ES-I3 (cell line): ENCODE measurements around the gene NKTR.
"Not testable (repeated sequence)": the region's sequence is repeated elsewhere in the genome, so short reads cannot be mapped to it uniquely, and the experiment has no call there.

Experiments
- H3K36me3 ChIP-seq: 2 replicates; pipeline ENCODE4 v1.6.1; 2013; ENCODE audit warnings: mild to moderate bottlenecking, low read length, control low read depth, moderate library complexity; ENCODE audit not compliant: insufficient read depth
- H3K4me1 ChIP-seq: 2 replicates; pipeline ENCODE4 v1.6.1; 2013; ENCODE audit warnings: mild to moderate bottlenecking, control low read depth, low read length; ENCODE audit not compliant: insufficient read depth
- H3K9ac ChIP-seq: 2 replicates; pipeline ENCODE4 v1.6.1; 2013; ENCODE audit warnings: low read depth, mild to moderate bottlenecking, low read length, moderate library complexity
- H3K9me3 ChIP-seq: 2 replicates; pipeline ENCODE4 v1.6.1; 2013; ENCODE audit warnings: mild to moderate bottlenecking, low read length, moderate library complexity; ENCODE audit not compliant: control insufficient read depth, insufficient read depth

NKTR gene

DNA sequence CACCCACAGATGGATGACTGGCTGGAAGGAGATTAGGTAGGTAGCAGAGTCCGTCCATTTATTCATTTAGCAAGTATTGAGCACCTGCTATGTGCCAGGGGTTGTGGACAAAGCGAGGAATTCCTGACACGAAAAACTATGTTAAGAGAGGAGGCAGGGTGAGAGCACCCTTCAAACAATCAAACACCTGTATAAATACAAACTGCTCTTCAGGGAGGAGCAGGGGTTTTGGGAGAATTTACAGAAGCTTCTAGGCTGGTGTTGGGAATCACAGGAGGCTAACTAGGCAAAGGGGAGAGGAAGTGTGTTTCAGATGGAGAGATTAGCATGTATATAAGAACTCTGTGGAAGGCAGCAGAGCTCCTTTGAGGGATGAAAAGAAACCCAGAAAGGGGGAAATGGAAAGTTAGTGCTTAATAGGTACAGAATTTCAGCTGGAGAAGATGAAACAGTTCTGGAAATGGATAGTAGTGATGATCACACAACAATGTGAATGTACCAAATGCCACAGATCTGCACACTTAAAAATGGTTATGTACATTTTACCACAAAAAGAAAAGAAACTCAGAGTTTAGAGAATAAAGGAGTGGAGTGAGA lies 17.9 kb upstream of the NKTR start:
- H3K36me3 ChIP-seq, result no peaks in the 10 kb centered on the region
- peak overlapping the region; percentile 76 for H3K9ac ChIP-seq
- H3K9me3 ChIP-seq, result no peaks in the 10 kb centered on the region
- H3K4me1 ChIP-seq, result peaks cover 17% of the 10 kb centered on the region

- H3K9me3 ChIP-seq, result no peaks in the 10 kb centered on the region
Observed at GRCh38 chr3:42588625-42589024, 11.9 kb upstream of the NKTR start.

GRCh38 chr3:42589382-42590109 lies 10.9 kb upstream of the NKTR start:
- H3K9me3 ChIP-seq, result no peaks in the 10 kb centered on the region
- peak overlapping the region; percentile 51 for H3K9ac ChIP-seq
- H3K36me3 ChIP-seq, result peaks cover 13% of the 10 kb centered on the region
- H3K4me1 ChIP-seq, result peaks cover 8% of the 10 kb centered on the region

More at GRCh38 chr3:42588625-42589024, 11.9 kb upstream of the NKTR start:
- Histone ChIP-seq H3K36me3 (peaks cover 10% of the 10 kb centered on the region), H3K4me1 (peaks cover 9% of the 10 kb centered on the region), H3K9ac (no peak overlapping the region)

DNA sequence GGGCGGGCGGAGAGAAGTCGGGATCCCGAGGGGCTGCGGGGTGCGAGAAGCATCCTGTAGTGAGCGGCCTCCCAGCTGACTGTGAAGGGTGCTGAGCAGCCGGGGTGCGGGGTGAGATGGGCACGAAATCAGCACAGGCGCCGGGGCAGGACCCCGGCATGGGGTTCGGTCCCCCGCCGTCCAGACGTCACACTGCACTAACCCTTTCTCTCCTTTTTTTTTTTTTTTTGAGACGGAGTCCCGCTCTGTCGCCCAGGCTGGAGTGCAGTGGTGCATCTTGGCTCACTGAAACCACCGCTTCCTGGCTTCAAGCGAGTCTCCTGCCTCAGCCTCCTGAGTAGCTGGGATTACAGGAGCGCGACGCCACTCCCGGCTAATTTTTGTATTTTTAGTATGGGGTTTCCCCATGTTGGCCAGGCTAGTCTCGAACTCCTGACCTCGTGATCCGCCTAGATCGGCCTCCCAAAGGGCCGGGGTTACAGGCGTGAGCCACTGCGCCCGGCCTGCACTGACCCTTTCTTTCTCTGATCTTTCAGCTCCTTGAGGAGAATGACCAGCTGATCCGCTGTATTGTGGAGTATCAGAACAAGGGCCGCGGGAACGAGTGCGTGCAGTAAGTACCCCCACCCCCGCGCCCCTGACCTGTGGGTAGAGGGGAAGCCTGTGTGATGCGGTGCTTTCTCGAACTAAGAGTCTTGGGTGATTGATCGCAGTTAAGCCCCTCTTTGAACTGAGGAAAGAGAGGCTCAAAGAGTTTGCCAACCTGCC lies 9.3 kb upstream of the NKTR start:
- Histone ChIP-seq H3K36me3 (peaks cover 13% of the 10 kb centered on the region), H3K9ac (peak overlapping the region; percentile 78), H3K4me1 (peaks cover 8% of the 10 kb centered on the region), H3K9me3 (no peaks in the 10 kb centered on the region)

DNA sequence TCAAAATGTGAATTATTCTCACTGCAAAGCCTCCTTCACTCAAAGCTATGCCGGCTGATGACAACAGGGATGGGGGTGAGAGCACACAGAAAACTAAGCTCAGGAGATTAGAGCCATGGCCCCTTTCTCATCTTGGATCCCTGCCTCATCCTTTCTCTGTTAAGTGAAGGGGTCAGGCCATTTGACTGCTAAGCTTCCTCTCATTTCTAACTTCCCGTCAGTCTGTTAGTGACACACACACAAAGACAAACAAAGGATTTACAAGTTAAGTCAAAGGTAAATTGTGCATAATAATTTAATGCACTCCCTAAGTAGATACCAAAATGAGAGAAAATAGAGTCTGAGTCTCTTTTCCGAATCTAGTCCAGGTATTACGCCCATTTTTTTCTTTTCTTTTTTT lies 8.7 kb upstream of the NKTR start:
- Histone ChIP-seq H3K9ac (peak overlapping the region; percentile 78), H3K4me1 (peaks cover 8% of the 10 kb centered on the region), H3K36me3 (peaks cover 13% of the 10 kb centered on the region), H3K9me3 (no peaks in the 10 kb centered on the region)

- H3K36me3 ChIP-seq, result peaks cover 13% of the 10 kb centered on the region
- no peak overlapping the region for H3K9ac ChIP-seq
- H3K4me1 ChIP-seq, result peaks cover 8% of the 10 kb centered on the region
- no peaks in the 10 kb centered on the region for H3K9me3 ChIP-seq
Observed at GRCh38 chr3:42593635-42594034, 6.9 kb upstream of the NKTR start.

DNA sequence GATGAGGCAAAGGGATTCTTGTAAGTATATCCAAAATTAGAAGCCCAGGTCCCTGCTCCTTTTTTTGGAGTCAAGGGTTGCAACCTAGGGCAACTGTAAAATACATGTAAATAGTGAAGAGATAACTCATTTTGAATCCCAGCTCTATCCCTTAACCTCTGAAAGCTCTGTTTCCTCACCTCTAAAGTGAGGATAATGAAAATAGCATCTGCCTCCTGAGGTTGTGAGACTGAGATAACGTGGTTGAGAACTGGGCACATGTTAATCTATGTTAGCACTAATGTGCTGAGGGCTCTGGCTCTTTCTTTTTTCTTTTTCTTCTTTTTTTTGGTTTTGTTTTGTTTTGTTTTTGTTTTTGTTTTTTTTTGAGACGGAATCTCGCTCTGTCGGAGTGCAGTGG lies 4.8 kb upstream of the NKTR start:
- Histone ChIP-seq H3K9me3 (no peaks in the 10 kb centered on the region), H3K36me3 (peaks cover 13% of the 10 kb centered on the region), H3K9ac (no peak overlapping the region), H3K4me1 (no peaks in the 10 kb centered on the region)

DNA sequence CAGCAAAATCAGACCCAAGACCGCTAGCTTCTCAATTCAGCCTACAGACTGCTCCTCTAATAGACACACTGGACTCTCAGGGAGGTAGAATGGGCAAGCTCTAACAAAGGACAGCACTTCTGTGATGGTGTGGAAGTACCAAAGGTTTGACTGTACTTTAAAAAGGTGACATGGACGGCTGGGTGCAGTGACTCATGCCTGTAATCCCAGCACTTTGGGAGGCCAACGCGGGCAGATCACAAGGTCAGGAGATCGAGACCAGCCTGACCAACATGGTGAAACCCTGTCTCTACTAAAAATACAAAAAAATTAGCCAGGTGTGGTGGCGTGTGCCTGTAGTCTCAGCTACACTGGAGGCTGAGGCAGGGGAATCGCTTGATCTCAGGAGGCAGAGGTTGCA lies 3.4 kb upstream of the NKTR start:
- H3K9me3 ChIP-seq, H3K4me1 ChIP-seq, H3K9ac ChIP-seq, H3K36me3 ChIP-seq: not testable (repeated sequence)

GRCh38 chr3:42600958-42601675 lies 631 bp downstream of the NKTR start:
- Histone ChIP-seq H3K9me3 (no peaks in the 10 kb centered on the region), H3K9ac (peak overlapping the region; percentile 71), H3K36me3 (no peaks in the 10 kb centered on the region), H3K4me1 (peaks cover 6% of the 10 kb centered on the region; the same call in 1 of the 2 replicates)

GRCh38 chr3:42601896-42602581 lies 1.6 kb downstream of the NKTR start:
- peak overlapping the region; percentile 71 for H3K9ac ChIP-seq
- no peaks in the 10 kb centered on the region for H3K9me3 ChIP-seq
- H3K4me1 ChIP-seq, result peaks cover 6% of the 10 kb centered on the region; the same call in 1 of the 2 replicates
- H3K36me3 ChIP-seq, result no peaks in the 10 kb centered on the region

- Histone ChIP-seq H3K4me1 (peaks cover 6% of the 10 kb centered on the region; the same call in 1 of the 2 replicates), H3K9ac (no peak overlapping the region), H3K9me3 (no peaks in the 10 kb centered on the region), H3K36me3 (no peaks in the 10 kb centered on the region)
Observed at GRCh38 chr3:42602961-42603360, 2.5 kb downstream of the NKTR start.

DNA sequence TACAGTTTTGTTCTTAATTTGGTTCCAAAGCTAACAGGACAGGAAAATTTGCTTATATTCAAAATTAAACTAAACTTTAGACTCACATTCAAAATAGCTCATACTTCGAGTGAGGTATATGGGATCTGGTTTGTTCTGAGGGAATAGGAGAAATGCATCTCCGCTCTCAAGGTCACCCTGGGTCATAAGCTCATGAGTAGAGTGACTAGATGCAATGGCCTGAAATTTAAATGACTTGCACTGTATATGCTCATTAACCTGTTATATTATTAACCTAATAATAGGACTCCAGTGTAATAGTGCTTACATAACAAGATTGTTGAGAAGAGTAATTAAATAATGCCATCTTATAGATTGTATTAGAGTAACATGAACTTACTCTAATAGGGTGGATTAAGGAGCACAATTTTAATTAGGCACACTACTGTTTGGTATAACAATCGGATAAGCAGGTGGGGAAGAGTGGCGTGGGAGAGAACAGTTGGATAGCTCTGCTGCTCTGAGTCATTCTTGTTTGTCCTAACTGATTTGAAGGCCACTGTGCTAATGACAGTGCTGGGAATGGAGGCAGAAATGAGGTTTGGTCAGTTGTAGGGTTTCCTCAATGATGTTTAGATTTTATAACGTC lies 5.2 kb downstream of the NKTR start:
- H3K9me3 ChIP-seq, result no peaks in the 10 kb centered on the region
- H3K9ac ChIP-seq, result no peak overlapping the region
- no peaks in the 10 kb centered on the region for H3K36me3 ChIP-seq
- peaks cover 6% of the 10 kb centered on the region; the same call in 1 of the 2 replicates for H3K4me1 ChIP-seq

GRCh38 chr3:42608581-42608980 lies 8.1 kb downstream of the NKTR start:
- peaks cover 6% of the 10 kb centered on the region; the same call in 1 of the 2 replicates for H3K4me1 ChIP-seq
- no peaks in the 10 kb centered on the region for H3K9me3 ChIP-seq
- H3K36me3 ChIP-seq, result no peaks in the 10 kb centered on the region
- H3K9ac ChIP-seq, result no peak overlapping the region
